Neutrophil (primary cell): ENCODE data around the gene CHPF.

Source experiments
- H3K27ac ChIP-seq: fragments of 200-600 bp; sonication (generic); 2 replicates; pipeline ENCODE4 v1.5.1; 2016; ENCODE audit warnings: mild to moderate bottlenecking, moderate library complexity
- H3K27me3 ChIP-seq: fragments of 200-600 bp; sonication (generic); 2 replicates; pipeline ENCODE4 v1.6.0; 2016; ENCODE audit warnings: mild to moderate bottlenecking
- H3K36me3 ChIP-seq: fragments of 200-600 bp; sonication (generic); 2 replicates; pipeline ENCODE4 v1.5.1; 2017
- H3K4me1 ChIP-seq, 2 experiments: fragments of 200-600 bp in 1 of 2; sonication (generic) in 1 of 2; 1 replicate in 1 of 2; 2 replicates in 1 of 2; pipeline versions ENCODE4 v1.5.1 to v1.6.1; 2013 to 2016; ENCODE audit warnings: low read depth in 1 of 2, low read length in 1 of 2, mild to moderate bottlenecking in 1 of 2, moderate library complexity in 1 of 2; ENCODE audit not compliant: control insufficient read depth in 1 of 2, insufficient read depth in 1 of 2
- H3K4me3 ChIP-seq, 2 experiments: fragments of 200-600 bp in 1 of 2; sonication (generic) in 1 of 2; 1 replicate in 1 of 2; 2 replicates in 1 of 2; pipeline ENCODE4 v1.5.1; 2013 to 2016; ENCODE audit warnings: low read depth in 1 of 2, low read length in 1 of 2, mild to moderate bottlenecking in 1 of 2, moderate library complexity in 1 of 2
- H3K9me3 ChIP-seq: fragments of 200-600 bp; sonication (generic); 2 replicates; pipeline ENCODE4 v1.5.1; 2016
- TF ChIP-seq, protein P1 (sequence below): fragments of 200-600 bp; sonication (generic); IDR thresholded peaks from 2 replicates; pipeline ENCODE4 v1.5.1; 2016; ENCODE audit warnings: antibody characterized with exemption

The CHPF gene

GRCh38 chr2:219578811-219579613 is 35.4 kb upstream of the CHPF start:
- TF ChIP-seq, protein P1, sequence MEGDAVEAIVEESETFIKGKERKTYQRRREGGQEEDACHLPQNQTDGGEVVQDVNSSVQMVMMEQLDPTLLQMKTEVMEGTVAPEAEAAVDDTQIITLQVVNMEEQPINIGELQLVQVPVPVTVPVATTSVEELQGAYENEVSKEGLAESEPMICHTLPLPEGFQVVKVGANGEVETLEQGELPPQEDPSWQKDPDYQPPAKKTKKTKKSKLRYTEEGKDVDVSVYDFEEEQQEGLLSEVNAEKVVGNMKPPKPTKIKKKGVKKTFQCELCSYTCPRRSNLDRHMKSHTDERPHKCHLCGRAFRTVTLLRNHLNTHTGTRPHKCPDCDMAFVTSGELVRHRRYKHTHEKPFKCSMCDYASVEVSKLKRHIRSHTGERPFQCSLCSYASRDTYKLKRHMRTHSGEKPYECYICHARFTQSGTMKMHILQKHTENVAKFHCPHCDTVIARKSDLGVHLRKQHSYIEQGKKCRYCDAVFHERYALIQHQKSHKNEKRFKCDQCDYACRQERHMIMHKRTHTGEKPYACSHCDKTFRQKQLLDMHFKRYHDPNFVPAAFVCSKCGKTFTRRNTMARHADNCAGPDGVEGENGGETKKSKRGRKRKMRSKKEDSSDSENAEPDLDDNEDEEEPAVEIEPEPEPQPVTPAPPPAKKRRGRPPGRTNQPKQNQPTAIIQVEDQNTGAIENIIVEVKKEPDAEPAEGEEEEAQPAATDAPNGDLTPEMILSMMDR, result no peak
- H3K4me1 ChIP-seq, result no peaks in the 10 kb centered on the region
- H3K9me3 ChIP-seq, result no peaks in the 10 kb centered on the region
- H3K27ac ChIP-seq, result no peak overlapping the region
- no peak overlapping the region for H3K4me3 ChIP-seq
- H3K36me3 ChIP-seq, result no peaks in the 10 kb centered on the region
- H3K27me3 ChIP-seq, result peaks cover 32% of the 10 kb centered on the region

DNA sequence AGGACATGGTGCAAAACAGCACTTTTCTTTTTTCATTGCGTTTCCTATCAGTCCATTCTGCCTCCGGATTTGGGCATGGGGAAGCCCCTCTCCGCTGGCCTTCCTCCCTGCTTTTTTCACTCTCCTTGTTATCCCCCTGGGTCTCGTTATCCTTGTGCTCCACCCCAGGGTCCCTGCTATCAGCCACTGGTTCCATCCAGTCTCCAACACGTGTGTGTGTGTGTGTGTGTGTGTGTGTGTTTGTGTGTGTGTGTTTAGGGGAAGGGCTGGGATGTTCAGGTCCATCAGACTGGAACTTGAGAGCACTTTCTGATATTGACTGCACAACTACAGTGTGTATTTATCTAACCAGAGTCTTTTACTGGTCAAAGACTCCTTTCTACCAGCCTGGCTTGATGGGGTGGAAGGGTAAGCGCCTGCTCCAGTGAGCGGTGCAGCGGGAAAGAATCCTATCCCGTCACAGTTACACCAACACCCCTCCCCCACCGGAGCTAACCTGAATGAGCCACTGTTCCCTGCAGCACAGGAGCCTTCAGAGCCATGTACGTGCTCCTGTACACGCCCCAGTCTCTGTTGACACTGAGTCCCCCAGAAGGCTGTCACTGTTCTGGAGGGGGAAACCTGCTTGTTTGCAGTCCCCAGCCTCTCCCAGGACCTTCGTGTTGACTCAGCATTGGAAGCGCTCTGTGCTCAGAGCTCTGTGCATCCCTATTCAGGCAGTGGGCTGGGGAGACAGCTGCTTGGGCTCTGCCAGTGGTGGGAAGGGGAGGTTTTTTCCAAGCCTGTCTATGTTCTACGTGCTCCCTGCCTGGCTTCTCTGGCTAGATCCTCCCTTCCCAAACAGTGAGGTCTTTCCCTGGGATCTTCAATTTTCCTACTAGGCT is 33.1 kb upstream of the CHPF start:
- Histone ChIP-seq H3K27ac (no peak overlapping the region), H3K36me3 (no peaks in the 10 kb centered on the region), H3K4me1 (no peaks in the 10 kb centered on the region), H3K27me3 (peaks cover 54% of the 10 kb centered on the region), H3K4me3 (no peak overlapping the region), H3K9me3 (no peaks in the 10 kb centered on the region)
- TF ChIP-seq, protein P1, result no peak

- peaks cover 64% of the 10 kb centered on the region for H3K27me3 ChIP-seq
- TF ChIP-seq, protein P1, result no peak
- peaks cover 0 to 7% of the 10 kb centered on the region in 2 experiments for H3K4me1 ChIP-seq
- no peak overlapping the region for H3K4me3 ChIP-seq
- no peaks in the 10 kb centered on the region for H3K36me3 ChIP-seq
- H3K9me3 ChIP-seq, result no peaks in the 10 kb centered on the region
- no peak overlapping the region for H3K27ac ChIP-seq
Measured at GRCh38 chr2:219575566-219576504, 32.2 kb upstream of the CHPF start.

DNA sequence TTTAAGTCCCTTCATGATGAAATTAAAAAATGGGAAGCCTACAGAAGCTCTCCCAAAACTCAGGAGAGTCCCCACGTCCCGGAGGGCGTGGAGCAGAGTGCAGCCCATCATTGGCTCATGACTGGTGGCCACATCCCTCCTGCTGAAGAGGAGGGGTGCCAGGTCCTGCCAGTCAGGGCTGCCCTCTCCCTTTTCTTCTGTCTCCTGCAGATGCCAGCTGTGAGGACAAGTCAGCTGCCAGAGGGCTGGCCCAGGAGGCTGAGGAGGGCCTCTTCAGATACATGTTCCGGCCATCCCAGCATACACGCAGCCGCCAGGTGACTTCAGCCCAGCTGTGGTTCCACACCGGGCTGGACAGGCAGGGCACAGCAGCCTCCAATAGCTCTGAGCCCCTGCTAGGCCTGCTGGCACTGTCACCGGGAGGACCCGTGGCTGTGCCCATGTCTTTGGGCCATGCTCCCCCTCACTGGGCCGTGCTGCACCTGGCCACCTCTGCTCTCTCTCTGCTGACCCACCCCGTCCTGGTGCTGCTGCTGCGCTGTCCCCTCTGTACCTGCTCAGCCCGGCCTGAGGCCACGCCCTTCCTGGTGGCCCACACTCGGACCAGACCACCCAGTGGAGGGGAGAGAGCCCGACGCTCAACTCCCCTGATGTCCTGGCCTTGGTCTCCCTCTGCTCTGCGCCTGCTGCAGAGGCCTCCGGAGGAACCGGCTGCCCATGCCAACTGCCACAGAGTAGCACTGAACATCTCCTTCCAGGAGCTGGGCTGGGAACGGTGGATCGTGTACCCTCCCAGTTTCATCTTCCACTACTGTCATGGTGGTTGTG is 31.1 kb upstream of the CHPF start:
- peaks cover 0 to 10% of the 10 kb centered on the region in 2 experiments for H3K4me1 ChIP-seq

More for the DNA sequence above, 31.1 kb upstream of the CHPF start:
- Histone ChIP-seq H3K9me3 (no peaks in the 10 kb centered on the region), H3K4me3 (no peak overlapping the region), H3K36me3 (no peaks in the 10 kb centered on the region), H3K27ac (no peak overlapping the region), H3K27me3 (peaks cover 75% of the 10 kb centered on the region)
- TF ChIP-seq, protein P1, result no peak
